NCI-H2107 treated with DMSO at 0.1 percent for 48 hours (cell line): Measurements from ENCODE around the gene CD44.

Experiments used
- DNase-seq: peaks from one replicate; lab custom pipeline; 2025; ENCODE audit not compliant: unreplicated experiment; lab: John Stamatoyannopoulos, UW

CD44 gene

GRCh38 chr11:35138058-35138457 is 913 bp upstream of the CD44 start:
- no peak for DNase-seq

- no peak for DNase-seq
Measured at GRCh38 chr11:35138606-35138942, 397 bp upstream of the CD44 start.

GRCh38 chr11:35139722-35140282 is 831 bp downstream of the CD44 start:
- no peak for DNase-seq

GRCh38 chr11:35141071-35141470 is 2.1 kb downstream of the CD44 start:
- DNase-seq: no peak

- no peak for DNase-seq
Measured at GRCh38 chr11:35141571-35141971, 2.6 kb downstream of the CD44 start.

- DNase-seq: no peak
Measured at GRCh38 chr11:35142481-35143075, 3.6 kb downstream of the CD44 start.

DNA sequence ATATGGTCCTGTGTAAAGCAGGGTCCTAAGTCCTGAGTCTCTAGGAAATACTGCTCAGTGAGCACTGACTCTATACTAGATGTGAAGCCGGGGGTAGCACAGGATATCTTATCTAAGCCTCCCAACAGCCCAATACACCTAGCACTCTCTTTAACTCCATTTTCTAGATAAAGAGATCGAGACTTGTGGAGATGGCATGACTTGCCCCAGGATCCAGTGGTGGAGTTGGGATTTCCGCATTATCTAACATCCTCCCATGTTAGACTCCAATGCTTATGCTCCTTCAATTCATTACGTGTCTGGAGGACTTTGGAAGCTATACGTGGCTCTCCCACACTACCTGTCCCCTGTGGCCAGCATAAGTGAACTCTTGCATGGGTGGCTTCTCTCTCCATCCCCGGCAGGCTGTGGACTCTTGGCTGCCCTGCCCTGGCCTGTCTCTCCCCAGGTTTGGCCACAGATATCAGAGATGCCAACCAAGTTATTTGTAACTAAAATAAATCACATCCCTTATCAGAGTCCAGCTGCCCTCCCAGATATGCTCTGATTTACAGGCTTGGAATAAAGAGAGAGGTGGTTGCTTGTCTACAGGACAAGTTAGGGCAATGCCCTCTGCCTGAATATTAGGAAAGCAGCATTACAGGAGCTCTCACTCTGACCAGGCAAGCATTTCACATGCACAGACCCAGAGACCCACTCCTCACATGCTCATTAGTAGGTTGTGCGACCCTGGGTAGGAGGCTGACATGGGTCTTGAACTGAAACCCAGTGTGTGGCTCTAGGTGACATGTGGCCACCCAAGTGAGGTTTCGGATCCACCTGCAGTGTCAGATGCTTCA is 4.5 kb downstream of the CD44 start:
- DNase-seq: no peak

- DNase-seq: peak; percentile 40
Measured at GRCh38 chr11:35144136-35144741, 5.3 kb downstream of the CD44 start.

GRCh38 chr11:35144806-35145205 is 5.8 kb downstream of the CD44 start:
- DNase-seq: no peak

GRCh38 chr11:35145271-35145670 is 6.3 kb downstream of the CD44 start:
- DNase-seq: no peak

DNA sequence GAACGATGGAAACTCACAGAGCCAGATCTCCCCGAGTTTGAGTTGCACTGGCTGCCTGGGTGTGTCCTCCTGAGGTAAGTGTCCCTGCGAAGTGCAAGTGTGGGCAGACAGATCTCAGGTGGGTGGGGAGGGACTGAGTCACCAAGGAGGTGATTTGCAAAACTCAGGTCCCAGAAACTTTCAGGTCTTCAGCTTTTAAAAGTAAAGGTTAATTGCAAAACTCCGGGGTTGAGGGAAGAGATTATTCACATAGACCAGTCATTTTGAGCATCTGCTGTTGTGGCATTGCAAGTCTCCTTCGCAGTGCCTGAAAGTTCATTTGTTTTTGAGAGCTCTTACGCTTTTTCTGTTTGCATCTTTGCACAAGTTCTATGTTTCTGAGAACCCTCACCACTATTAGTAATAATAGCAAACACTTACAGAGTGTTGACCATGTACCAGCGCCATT is 7.1 kb downstream of the CD44 start:
- DNase-seq: no peak

GRCh38 chr11:35146711-35147110 is 7.7 kb downstream of the CD44 start:
- DNase-seq: no peak

DNA sequence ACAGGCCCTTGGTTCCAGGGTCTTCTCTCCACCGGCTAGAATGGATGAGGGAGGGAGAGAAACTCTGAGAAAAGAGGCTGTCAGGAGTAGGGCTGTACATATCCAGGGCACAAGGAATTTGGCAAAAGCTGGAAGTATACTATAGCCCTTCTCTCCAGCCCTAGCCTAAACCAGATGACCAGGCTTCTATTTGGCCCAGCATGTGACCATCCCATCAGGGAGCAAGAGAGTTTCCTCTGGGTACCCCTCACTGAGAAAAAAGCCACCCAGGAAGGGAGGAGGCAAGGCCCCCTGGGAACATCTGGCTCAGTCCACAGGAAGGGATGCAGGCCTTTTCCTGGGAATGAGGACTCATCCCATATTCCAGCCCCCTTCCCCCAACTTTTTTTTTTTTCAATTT is 8.3 kb downstream of the CD44 start:
- DNase-seq: no peak

DNA sequence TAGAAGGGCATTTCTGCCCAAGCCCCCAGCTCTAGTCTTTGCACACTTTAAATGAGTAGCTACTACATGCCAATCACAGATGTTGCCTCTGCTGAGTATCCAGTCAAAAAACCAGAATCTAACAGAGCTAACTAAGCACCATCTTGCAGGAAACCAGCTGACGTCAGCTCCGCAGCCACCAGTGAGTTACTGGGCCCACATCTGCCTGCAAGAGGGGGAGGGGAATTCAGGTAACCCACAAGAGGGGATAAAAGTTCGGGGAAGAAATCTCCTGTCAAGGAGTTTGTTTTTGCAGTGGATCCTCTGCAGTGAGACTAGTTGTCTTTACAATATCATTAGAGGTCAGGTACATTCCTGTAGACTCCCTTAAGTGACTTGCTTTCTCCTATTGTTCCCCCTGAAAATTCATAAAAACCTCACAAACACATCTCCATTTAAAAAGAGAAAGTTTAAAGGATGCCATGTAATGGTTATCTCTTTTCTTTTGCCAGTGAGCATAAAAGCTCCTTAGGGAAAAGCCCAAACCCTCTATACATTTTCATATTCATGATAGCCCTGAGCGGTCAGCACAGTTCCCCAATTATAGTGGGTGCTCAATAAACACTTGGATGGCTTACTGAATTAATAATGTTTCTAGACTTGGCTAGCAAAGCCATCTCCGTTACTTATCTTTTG is 9.3 kb downstream of the CD44 start:
- no peak for DNase-seq

GRCh38 chr11:35150454-35150853 is 11.5 kb downstream of the CD44 start:
- DNase-seq: no peak

DNA sequence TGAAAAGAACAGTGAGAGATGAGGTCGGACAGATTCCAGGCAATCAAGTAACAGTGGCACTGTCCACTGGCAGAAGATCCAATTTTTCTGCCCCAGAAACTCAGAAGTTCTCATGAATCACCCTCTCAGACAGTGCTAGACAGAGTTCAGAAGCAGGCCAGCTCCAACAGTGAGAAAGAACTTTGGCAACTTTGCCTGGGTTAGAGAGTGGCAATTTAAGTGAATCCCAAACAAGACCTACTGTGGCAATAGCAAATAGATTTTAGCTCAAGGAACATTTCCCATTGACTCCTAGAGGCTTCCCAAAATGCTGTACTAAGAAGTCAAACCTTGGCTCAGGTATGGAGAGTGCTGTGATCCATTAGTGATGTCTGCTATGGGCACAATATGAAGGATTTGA is 12.3 kb downstream of the CD44 start:
- DNase-seq: no peak

DNA sequence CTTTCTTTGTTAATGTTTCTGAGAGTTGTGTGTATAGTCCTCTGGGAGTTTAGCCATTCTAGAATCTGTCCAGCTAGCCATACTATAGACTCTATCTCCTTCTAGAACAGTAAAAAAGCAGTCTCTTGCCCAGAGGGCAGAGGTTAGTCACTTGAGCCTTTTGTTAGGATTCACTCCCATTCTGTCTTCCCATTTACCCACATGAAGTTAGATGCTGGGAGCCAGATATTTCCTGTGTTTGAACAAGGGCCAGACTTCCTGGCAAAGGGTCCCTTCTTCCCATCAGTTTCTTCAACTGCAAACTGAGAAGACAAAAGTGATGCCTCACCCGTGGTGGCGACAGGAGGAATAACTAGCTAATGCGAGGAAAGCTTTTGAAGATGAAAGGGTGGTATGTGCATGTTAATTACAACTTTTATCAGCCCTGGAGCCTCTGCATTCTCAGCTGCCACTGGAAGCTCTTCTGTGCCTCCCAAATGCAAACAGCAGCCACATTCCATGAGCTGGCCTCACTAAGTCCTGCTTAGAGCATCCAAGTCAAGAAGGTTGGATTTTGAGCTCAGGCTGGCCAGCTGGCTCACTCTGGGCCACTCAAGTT is 12.8 kb downstream of the CD44 start:
- no peak for DNase-seq

DNA sequence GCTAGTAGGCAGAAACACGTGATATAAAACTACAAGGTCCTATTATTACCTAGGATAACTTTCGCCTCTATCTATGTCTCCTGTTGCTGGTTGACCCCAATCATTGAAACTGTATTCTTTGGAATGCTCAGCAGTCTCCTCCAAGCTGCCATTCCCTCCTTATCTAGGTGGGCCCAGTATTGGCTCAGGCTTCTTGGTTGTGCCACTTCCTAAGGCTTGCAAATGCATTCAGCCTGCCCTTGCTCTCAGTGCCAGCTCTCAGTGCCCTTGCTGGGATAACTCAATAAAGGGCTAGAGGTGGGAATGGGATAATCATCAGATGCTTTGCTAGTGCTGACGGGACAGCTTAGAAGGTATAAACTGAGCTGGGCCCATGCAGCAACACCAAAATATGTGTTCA is 13.6 kb downstream of the CD44 start:
- DNase-seq: no peak

GRCh38 chr11:35153280-35153679 is 14.3 kb downstream of the CD44 start:
- no peak for DNase-seq

GRCh38 chr11:35154952-35155351 is 16.0 kb downstream of the CD44 start:
- DNase-seq: no peak

GRCh38 chr11:35155677-35156076 is 16.7 kb downstream of the CD44 start:
- DNase-seq: no peak
